Neural progenitor cell (in vitro differentiated cells): Measurements from ENCODE around the gene PPP1R3E. TPM values are rescaled to one million over a fixed set of nuclear protein-coding genes. Genes with fewer than 3 reads are reported as not detected.
A peak's percentile ranks its signal among the peaks of the same experiment; 100 is the strongest.

ENCODE experiments used
- DNase-seq: peaks from one replicate; pipeline ENCODE4 v3.0.0-alpha.2; 2016; ENCODE audit warnings: low spot score
- H2AFZ ChIP-seq: fragments of 200-600 bp; sonication (generic); replicated peaks from 2 replicates; pipeline ENCODE4 v1.6.1; 2016; ENCODE audit warnings: antibody characterized with exemption
- H3F3A ChIP-seq: fragments of 200-600 bp; sonication (generic); 2 replicates; pipeline ENCODE4 v1.6.1; 2016; ENCODE audit warnings: antibody characterized with exemption, low read depth
- H3K27ac ChIP-seq: fragments of 200-600 bp; sonication (generic); 2 replicates; pipeline ENCODE4 v1.5.1; 2016; ENCODE audit warnings: mild to moderate bottlenecking
- H3K27me3 ChIP-seq: fragments of 200-600 bp; sonication (generic); 2 replicates; pipeline ENCODE4 v1.6.1; 2016; ENCODE audit warnings: mild to moderate bottlenecking, moderate library complexity
- H3K36me3 ChIP-seq: fragments of 200-600 bp; sonication (generic); 2 replicates; pipeline ENCODE4 v1.5.1; 2016
- H3K4me1 ChIP-seq: fragments of 200-600 bp; sonication (generic); 2 replicates; pipeline ENCODE4 v1.6.1; 2016; ENCODE audit warnings: mixed run types
- H3K4me2 ChIP-seq: fragments of 200-600 bp; sonication (generic); 2 replicates; pipeline ENCODE4 v1.6.1; 2016
- H3K4me3 ChIP-seq: fragments of 200-600 bp; sonication (generic); 2 replicates; pipeline ENCODE4 v1.5.1; 2016
- H3K79me2 ChIP-seq: fragments of 200-600 bp; sonication (generic); 2 replicates; pipeline ENCODE4 v1.6.1; 2016; ENCODE audit warnings: low read depth
- H3K9ac ChIP-seq: fragments of 200-600 bp; sonication (generic); 2 replicates; pipeline ENCODE4 v1.6.1; 2016
- H3K9me3 ChIP-seq: fragments of 200-600 bp; sonication (generic); 2 replicates; pipeline ENCODE4 v1.5.1; 2016; ENCODE audit warnings: low read depth
- H4K20me1 ChIP-seq: fragments of 200-600 bp; sonication (generic); 2 replicates; pipeline ENCODE4 v1.6.1; 2016; ENCODE audit warnings: low read depth
- H3K27ac Mint-ChIP-seq: 3 replicates; pipeline ENCODE4 v1.8.0; 2021; ENCODE audit warnings: mixed read lengths
- H3K27me3 Mint-ChIP-seq: 2 replicates; pipeline ENCODE4 v1.8.0; 2022; ENCODE audit warnings: low read depth, mild to moderate bottlenecking, inconsistent platforms, moderate library complexity, mixed read lengths; ENCODE audit not compliant: insufficient read depth
- H3K36me3 Mint-ChIP-seq: 3 replicates; pipeline ENCODE4 v1.8.0; 2021; ENCODE audit warnings: mixed read lengths
- H3K4me1 Mint-ChIP-seq: 3 replicates; pipeline ENCODE4 v1.8.0; 2021; ENCODE audit warnings: mixed read lengths
- H3K4me3 Mint-ChIP-seq: 3 replicates; pipeline ENCODE4 v1.8.0; 2021; ENCODE audit warnings: mild to moderate bottlenecking, moderate library complexity, mixed read lengths
- H3K9me3 Mint-ChIP-seq: 3 replicates; pipeline ENCODE4 v1.8.0; 2020; ENCODE audit warnings: mixed read lengths
- CTCF ChIP-seq: fragments of 200-600 bp; sonication (generic); IDR thresholded peaks from 2 replicates; pipeline ENCODE4 v1.5.1; 2017; ENCODE audit warnings: antibody characterized with exemption, mild to moderate bottlenecking
- EZH2 ChIP-seq: fragments of 200-600 bp; sonication (generic); IDR thresholded peaks from 2 replicates; pipeline ENCODE4 v1.6.1; 2017; ENCODE audit warnings: antibody characterized with exemption, mild to moderate bottlenecking, moderate library complexity
- EZH2phosphoT487 ChIP-seq: fragments of 200-600 bp; sonication (generic); IDR thresholded peaks from 2 replicates; pipeline ENCODE4 v1.6.1; 2017; ENCODE audit warnings: antibody characterized with exemption
- total RNA-seq: library from RNA; depleted of rRNA; stranded (reverse); fragments of >200 nt; gene quantifications from 2 replicates; pipeline ENCODE4 v1.2.3, GENCODE V29; 2015; ENCODE audit warnings: low replicate concordance

PPP1R3E gene
- total RNA-seq, 1 donor from 2014 or later = 10.6 TPM

GRCh38 chr14:23307146-23307530, 4.5 kb upstream of the PPP1R3E start:
- Mint-ChIP-seq H3K27ac (peak overlapping the region; percentile 85), H3K4me1 (peaks cover 26% of the 10 kb centered on the region), H3K36me3 (peaks cover 15% of the 10 kb centered on the region), H3K27me3 (peaks cover 5% of the 10 kb centered on the region), H3K4me3 (peak overlapping the region; percentile 94), H3K9me3 (peaks cover 4% of the 10 kb centered on the region)
- Histone ChIP-seq H3K4me2 (peak overlapping the region; percentile 79), H3F3A (peaks cover 22% of the 10 kb centered on the region), H3K36me3 (no peaks in the 10 kb centered on the region), H3K9ac (peak overlapping the region; percentile 82), H3K79me2 (peaks cover 22% of the 10 kb centered on the region), H3K9me3 (no peaks in the 10 kb centered on the region), H3K4me1 (peaks cover 16% of the 10 kb centered on the region), H2AFZ (no peak overlapping the region), H4K20me1 (no peaks in the 10 kb centered on the region), H3K27me3 (peaks cover 15% of the 10 kb centered on the region), H3K4me3 (peak overlapping the region; percentile 74), H3K27ac (no peak overlapping the region)
- no peak for DNase-seq
- TF ChIP-seq EZH2 (no peak), EZH2phosphoT487 (no peak), CTCF (no peak)

GRCh38 chr14:23306412-23307145, 3.9 kb upstream of the PPP1R3E start, which contains the start of gene BCL2L2:
Gene BCL2L2, plus strand, starts transcription at chr14:23306833. Its CDS starts 935 bp downstream, at chr14:23307768.
- peaks cover 27% of the 10 kb centered on the region for H3F3A ChIP-seq
- H3K79me2 ChIP-seq = peaks cover 22% of the 10 kb centered on the region
- Mint-ChIP-seq H3K9me3 (peaks cover 4% of the 10 kb centered on the region), H3K4me1 (peaks cover 26% of the 10 kb centered on the region), H3K27me3 (peaks cover 5% of the 10 kb centered on the region), H3K27ac (peak within 1 kb of the TSS; percentile 89), H3K36me3 (peaks cover 11% of the 10 kb centered on the region), H3K4me3 (peak within 1 kb of the TSS; percentile 94)
- H3K27me3 ChIP-seq = peaks cover 15% of the 10 kb centered on the region
- H2AFZ ChIP-seq = peak within 1 kb of the TSS; percentile 96
- peak within 1 kb of the TSS; percentile 62 for H3K27ac ChIP-seq
- TF ChIP-seq EZH2 (no peak), CTCF (no peak), EZH2phosphoT487 (no peak)
- peak within 1 kb of the TSS; percentile 79 for H3K4me2 ChIP-seq
- H3K9ac ChIP-seq = peak within 1 kb of the TSS; percentile 82
- H3K4me3 ChIP-seq = peak within 1 kb of the TSS; percentile 74
- no peaks in the 10 kb centered on the region for H3K9me3 ChIP-seq
- H3K4me1 ChIP-seq = peaks cover 16% of the 10 kb centered on the region
- H3K36me3 ChIP-seq = no peaks in the 10 kb centered on the region
- H4K20me1 ChIP-seq = no peaks in the 10 kb centered on the region
- peak; percentile 96 for DNase-seq

GRCh38 chr14:23301969-23302289, 730 bp downstream of the PPP1R3E start:
- DNase-seq = no peak
- Histone ChIP-seq H4K20me1 (no peaks in the 10 kb centered on the region), H3K9me3 (no peaks in the 10 kb centered on the region), H3K36me3 (no peaks in the 10 kb centered on the region), H3K9ac (no peak overlapping the region), H3K4me2 (peak overlapping the region; percentile 79), H3K27ac (peak overlapping the region; percentile 64), H3K4me3 (peak overlapping the region; percentile 96), H3K27me3 (peaks cover 18% of the 10 kb centered on the region), H3K4me1 (peaks cover 11% of the 10 kb centered on the region), H3F3A (peaks cover 42% of the 10 kb centered on the region), H2AFZ (peak overlapping the region; percentile 73), H3K79me2 (peaks cover 2% of the 10 kb centered on the region)
- TF ChIP-seq CTCF = no peak
- no peak for TF ChIP-seq EZH2
- TF ChIP-seq EZH2phosphoT487 = no peak
- Mint-ChIP-seq H3K27me3 (peaks cover 9% of the 10 kb centered on the region), H3K36me3 (peaks cover 4% of the 10 kb centered on the region), H3K27ac (no peak overlapping the region), H3K4me1 (peaks cover 30% of the 10 kb centered on the region), H3K9me3 (peaks cover 2% of the 10 kb centered on the region), H3K4me3 (peak overlapping the region; percentile 89)
